Neural crest cell (in vitro differentiated cells): ENCODE measurements around the gene NTNG2. TPM values are rescaled to one million over a fixed set of nuclear protein-coding genes. Genes with fewer than 3 reads are reported as not detected.

Experiments used
- DNase-seq: peaks from one replicate; pipeline ENCODE4 v3.0.0; 2021; ENCODE audit warnings: low read depth, mixed read lengths, low spot score
- H3K27ac Mint-ChIP-seq: one replicate; pipeline ENCODE4 v1.8.0; 2021; ENCODE audit warnings: mild to moderate bottlenecking, mixed read lengths; ENCODE audit not compliant: unreplicated experiment
- H3K27me3 Mint-ChIP-seq: 2 replicates; pipeline ENCODE4 v1.8.0; 2021; ENCODE audit warnings: low read depth, mild to moderate bottlenecking, mixed read lengths
- H3K36me3 Mint-ChIP-seq: 2 replicates; pipeline ENCODE4 v1.8.0; 2021; ENCODE audit warnings: low read depth, mild to moderate bottlenecking, mixed read lengths
- H3K4me1 Mint-ChIP-seq: 2 replicates; pipeline ENCODE4 v1.8.0; 2021; ENCODE audit warnings: mixed read lengths
- H3K4me3 Mint-ChIP-seq: one replicate; pipeline ENCODE4 v1.8.0; 2021; ENCODE audit warnings: mild to moderate bottlenecking, mixed read lengths
- H3K9me3 Mint-ChIP-seq: 2 replicates; pipeline ENCODE4 v1.8.0; 2021; ENCODE audit warnings: mixed read lengths
- total RNA-seq: library from RNA; stranded (reverse); gene quantifications from 2 replicates; pipeline ENCODE4 v1.2.1, GENCODE V29; 2021
- TF ChIP-seq, protein P1 (sequence below): fragments of 200-600 bp; sonication (generic); conservative IDR thresholded peaks from 2 replicates; pipeline ENCODE4 v1.5.0; 2021; ENCODE audit warnings: antibody characterized with exemption, mild to moderate bottlenecking

NTNG2 gene
- total RNA-seq, 1 donor from 2014 or later = 3.6 TPM

DNA sequence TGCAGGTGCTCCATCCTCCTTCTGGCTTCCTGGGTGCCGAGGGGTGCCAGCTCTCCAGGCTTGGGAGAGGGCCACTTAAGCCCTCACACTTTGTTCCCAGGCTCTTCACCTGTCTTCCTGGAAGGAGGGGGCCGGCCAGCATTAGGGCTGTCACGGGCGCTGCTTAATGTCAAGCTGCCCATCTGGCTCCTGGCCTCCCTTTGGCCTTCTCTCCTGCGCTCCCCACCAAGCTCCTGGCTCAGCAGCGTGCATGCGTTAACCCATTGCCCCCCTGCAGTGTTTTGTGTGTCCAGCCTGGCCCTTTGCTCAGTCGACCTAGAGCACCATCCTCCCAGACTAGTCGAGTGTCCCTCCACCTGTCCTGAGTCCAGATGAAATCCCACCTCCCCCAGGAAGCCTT is 21.3 kb downstream of the NTNG2 start:
- no peaks in the 10 kb centered on the region for H3K27me3 Mint-ChIP-seq
- no peak for DNase-seq
- H3K9me3 Mint-ChIP-seq = no peaks in the 10 kb centered on the region
- no peak overlapping the region for H3K4me3 Mint-ChIP-seq
- no peak overlapping the region for H3K27ac Mint-ChIP-seq
- peaks cover 57% of the 10 kb centered on the region for H3K4me1 Mint-ChIP-seq
- H3K36me3 Mint-ChIP-seq = no peaks in the 10 kb centered on the region
- TF ChIP-seq, protein P1, sequence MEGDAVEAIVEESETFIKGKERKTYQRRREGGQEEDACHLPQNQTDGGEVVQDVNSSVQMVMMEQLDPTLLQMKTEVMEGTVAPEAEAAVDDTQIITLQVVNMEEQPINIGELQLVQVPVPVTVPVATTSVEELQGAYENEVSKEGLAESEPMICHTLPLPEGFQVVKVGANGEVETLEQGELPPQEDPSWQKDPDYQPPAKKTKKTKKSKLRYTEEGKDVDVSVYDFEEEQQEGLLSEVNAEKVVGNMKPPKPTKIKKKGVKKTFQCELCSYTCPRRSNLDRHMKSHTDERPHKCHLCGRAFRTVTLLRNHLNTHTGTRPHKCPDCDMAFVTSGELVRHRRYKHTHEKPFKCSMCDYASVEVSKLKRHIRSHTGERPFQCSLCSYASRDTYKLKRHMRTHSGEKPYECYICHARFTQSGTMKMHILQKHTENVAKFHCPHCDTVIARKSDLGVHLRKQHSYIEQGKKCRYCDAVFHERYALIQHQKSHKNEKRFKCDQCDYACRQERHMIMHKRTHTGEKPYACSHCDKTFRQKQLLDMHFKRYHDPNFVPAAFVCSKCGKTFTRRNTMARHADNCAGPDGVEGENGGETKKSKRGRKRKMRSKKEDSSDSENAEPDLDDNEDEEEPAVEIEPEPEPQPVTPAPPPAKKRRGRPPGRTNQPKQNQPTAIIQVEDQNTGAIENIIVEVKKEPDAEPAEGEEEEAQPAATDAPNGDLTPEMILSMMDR = no peak

DNA sequence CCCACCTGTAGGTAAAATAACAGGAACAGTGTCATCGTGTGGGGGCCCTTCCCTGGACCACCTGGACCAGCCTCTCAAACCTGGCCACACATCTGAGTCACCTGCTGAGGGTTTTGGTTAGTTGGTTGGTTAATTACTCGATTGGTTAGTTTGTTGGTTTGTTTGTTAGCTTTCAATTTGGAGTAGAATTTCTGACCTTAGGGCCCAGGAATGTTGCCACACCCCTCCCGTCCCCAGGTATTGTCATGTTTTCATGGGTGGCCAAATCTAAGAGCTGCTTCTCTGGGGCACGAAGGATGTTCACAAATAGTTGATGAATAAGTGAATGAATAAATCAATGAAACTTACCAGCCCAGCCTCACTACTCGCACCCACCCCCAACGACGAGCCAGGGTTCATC is 21.9 kb downstream of the NTNG2 start:
- Mint-ChIP-seq H3K36me3 (no peaks in the 10 kb centered on the region), H3K4me3 (no peak overlapping the region), H3K27me3 (no peaks in the 10 kb centered on the region), H3K9me3 (no peaks in the 10 kb centered on the region), H3K4me1 (peaks cover 57% of the 10 kb centered on the region), H3K27ac (no peak overlapping the region)
- TF ChIP-seq, protein P1 = no peak
- no peak for DNase-seq

DNA sequence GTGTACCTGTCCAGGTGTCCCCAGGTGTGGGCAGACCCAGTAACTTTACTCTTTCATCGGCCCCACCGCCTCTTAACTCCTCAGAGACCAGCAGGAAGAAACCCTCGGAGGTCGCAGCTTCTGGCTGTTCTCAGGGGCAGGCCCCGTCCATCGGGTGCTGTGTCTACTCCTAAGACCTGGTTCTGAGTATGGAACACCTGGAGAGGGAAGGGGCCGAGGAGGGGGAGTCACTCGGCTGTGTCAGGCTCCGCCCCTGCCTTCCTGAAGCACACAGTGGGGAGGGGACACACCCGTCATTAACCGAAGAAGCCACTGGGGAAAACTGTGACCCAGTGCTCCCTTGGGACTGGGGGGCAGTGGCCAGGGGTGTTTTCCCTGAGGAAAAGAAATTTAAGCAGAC is 22.3 kb downstream of the NTNG2 start:
- H3K4me1 Mint-ChIP-seq = peaks cover 57% of the 10 kb centered on the region
- H3K4me3 Mint-ChIP-seq = no peak overlapping the region
- H3K36me3 Mint-ChIP-seq = no peaks in the 10 kb centered on the region
- TF ChIP-seq, protein P1 = no peak
- no peaks in the 10 kb centered on the region for H3K9me3 Mint-ChIP-seq
- H3K27ac Mint-ChIP-seq = peak overlapping the region; percentile 43
- DNase-seq = no peak
- H3K27me3 Mint-ChIP-seq = no peaks in the 10 kb centered on the region

DNA sequence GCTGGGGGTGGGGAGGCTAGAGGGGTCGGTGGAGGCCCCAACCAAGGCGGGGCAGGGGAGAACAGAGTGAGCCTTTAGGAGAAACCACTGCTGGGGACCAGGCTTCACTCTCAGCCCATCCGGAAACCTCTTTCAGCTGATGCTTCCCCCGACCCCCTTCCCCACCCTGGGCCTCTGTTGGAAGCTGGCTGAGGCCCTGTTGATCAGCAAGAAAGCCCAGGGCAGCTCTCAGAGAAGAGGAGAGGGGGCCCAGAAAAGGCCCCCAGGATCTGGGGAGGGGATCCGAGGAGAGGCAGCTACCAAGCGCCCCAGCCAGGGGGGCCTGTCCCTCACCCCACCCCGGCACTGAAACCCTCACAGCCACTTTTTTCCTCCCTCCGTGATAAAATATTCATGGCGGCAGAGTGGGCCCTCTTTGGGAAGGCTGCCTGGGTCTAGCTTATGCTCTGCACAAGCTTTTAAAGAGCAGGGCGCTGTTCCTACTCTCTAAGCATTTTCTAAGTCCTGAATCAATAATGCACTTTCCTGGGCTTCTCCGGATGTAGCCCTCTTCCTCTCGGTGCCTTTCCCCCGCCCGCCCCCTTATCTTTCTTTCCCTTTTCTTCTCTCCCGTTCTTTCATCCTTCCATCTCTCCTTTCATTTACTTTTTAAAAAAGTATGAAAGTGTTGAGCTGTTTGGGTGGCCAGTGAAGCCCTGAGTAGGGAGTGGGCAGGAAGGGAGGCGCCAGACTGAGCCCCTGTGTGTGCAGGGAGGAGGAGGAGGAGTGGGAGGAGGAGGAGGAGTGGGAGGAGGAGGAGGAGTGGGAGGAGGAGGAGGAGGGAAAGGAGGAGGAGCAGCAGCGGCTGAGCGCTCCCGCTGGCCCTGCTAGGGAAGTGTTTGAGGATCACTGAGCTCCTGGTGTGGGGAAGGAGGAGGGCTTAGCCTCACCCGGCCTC is 23.5 kb downstream of the NTNG2 start:
- TF ChIP-seq, protein P1 = no peak
- no peak for DNase-seq
- Mint-ChIP-seq H3K4me3 (peak overlapping the region; percentile 35), H3K9me3 (no peaks in the 10 kb centered on the region), H3K4me1 (peaks cover 57% of the 10 kb centered on the region), H3K27me3 (no peaks in the 10 kb centered on the region), H3K27ac (peak overlapping the region; percentile 89), H3K36me3 (no peaks in the 10 kb centered on the region)

DNA sequence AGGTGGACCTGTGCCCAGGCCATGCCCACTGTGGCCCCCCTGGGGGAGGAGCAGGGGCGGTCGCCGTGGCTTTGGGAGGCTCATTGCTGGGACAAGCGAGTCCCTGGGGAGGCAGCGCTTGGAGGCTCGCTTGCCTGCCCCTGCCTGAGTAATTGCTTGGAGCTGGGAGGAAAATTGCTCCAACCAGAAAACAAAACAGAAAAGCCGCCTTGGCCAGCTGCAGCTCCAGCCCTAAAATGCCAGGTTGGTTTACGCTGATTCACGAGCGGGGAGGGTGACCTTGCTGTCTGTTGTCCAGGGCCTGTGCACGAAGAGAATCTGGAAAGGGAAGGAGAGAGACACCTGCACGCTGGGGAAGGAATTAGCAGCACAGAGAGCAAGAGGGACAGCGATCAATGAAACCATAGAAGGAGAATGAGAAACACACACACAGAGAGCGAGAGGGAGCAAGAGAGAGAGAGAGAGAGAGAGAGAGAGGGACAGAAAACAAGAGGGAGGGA is 25.3 kb downstream of the NTNG2 start:
- Mint-ChIP-seq H3K27me3 (no peaks in the 10 kb centered on the region), H3K4me1 (peaks cover 49% of the 10 kb centered on the region), H3K9me3 (no peaks in the 10 kb centered on the region), H3K4me3 (peak overlapping the region; percentile 3), H3K36me3 (no peaks in the 10 kb centered on the region), H3K27ac (peak overlapping the region; percentile 76)
- TF ChIP-seq, protein P1 = no peak
- DNase-seq = no peak
